NCI-H1694 (cell line): ENCODE data around the gene DLGAP3.
"Not testable (repeated sequence)": the region's sequence is repeated elsewhere in the genome, so short reads cannot be mapped to it uniquely, and the experiment has no call there.

ENCODE experiments used
- DNase-seq: peaks from one replicate; lab custom pipeline; 2025; lab: John Stamatoyannopoulos, UW

DLGAP3 gene

GRCh38 chr1:34839526-34840305 is 89.7 kb downstream of the DLGAP3 start:
- no peak for DNase-seq

GRCh38 chr1:34833711-34834110 is 95.7 kb downstream of the DLGAP3 start:
- no peak for DNase-seq

GRCh38 chr1:34831721-34832246 is 97.7 kb downstream of the DLGAP3 start:
- DNase-seq, result no peak

- DNase-seq, result no peak
Measured at GRCh38 chr1:34829250-34829649, 100.2 kb downstream of the DLGAP3 start.

- no peak for DNase-seq
Measured at GRCh38 chr1:34828611-34829010, 100.8 kb downstream of the DLGAP3 start.

GRCh38 chr1:34827341-34827941 is 102.0 kb downstream of the DLGAP3 start:
- no peak for DNase-seq

GRCh38 chr1:34825455-34826091 is 103.9 kb downstream of the DLGAP3 start:
- DNase-seq, result no peak

- no peak for DNase-seq
Measured at GRCh38 chr1:34824817-34825454, 104.5 kb downstream of the DLGAP3 start.

- no peak for DNase-seq
Measured at GRCh38 chr1:34822202-34822601, 107.2 kb downstream of the DLGAP3 start.

GRCh38 chr1:34818862-34819261 is 110.6 kb downstream of the DLGAP3 start:
- DNase-seq, result not testable (repeated sequence)

GRCh38 chr1:34816778-34817177 is 112.7 kb downstream of the DLGAP3 start:
- DNase-seq, result no peak

GRCh38 chr1:34816332-34816731 is 113.1 kb downstream of the DLGAP3 start:
- no peak for DNase-seq
